Stimulated activated effector memory CD8-positive, alpha-beta T cell treated with anti-CD3 and anti-CD28 coated beads, Interleukin-12 subunit alpha, Interleukin-12 subunit beta, amount 100 ng/mL, for 72 hours (primary cell): ENCODE data around the gene MCF2L2.
"Not testable (repeated sequence)": the region's sequence is repeated elsewhere in the genome, so short reads cannot be mapped to it uniquely, and the experiment has no call there.

ENCODE experiments used
- ATAC-seq: fragments of 150-1000 bp; cut with Tn5 transposase; 2 replicates; pipeline ENCODE4 v1.10.0; 2021
- DNase-seq, 2 donors: peaks; one replicate each; pipeline ENCODE4 v3.0.0; 2021 to 2022; ENCODE audit warnings: low spot score in 2 of 2
- H3K27ac Mint-ChIP-seq: one replicate; pipeline ENCODE4 v1.8.0; 2022; ENCODE audit warnings: mild to moderate bottlenecking, mixed read lengths
- H3K36me3 Mint-ChIP-seq: one replicate; pipeline ENCODE4 v1.8.0; 2022; ENCODE audit warnings: mild to moderate bottlenecking, mixed read lengths
- H3K4me1 Mint-ChIP-seq: one replicate; pipeline ENCODE4 v1.8.0; 2022; ENCODE audit warnings: mixed read lengths
- H3K4me3 Mint-ChIP-seq: one replicate; pipeline ENCODE4 v1.8.0; 2022; ENCODE audit warnings: mild to moderate bottlenecking, mixed read lengths
- H3K9me3 Mint-ChIP-seq: one replicate; pipeline ENCODE4 v1.8.0; 2022; ENCODE audit warnings: mixed read lengths

The MCF2L2 gene

GRCh38 chr3:183449391-183449790 is 21.0 kb upstream of the MCF2L2 start:
- Mint-ChIP-seq H3K27ac (no peak overlapping the region), H3K9me3 (no peaks in the 10 kb centered on the region), H3K4me1 (peaks cover 14% of the 10 kb centered on the region), H3K36me3 (peaks cover 11% of the 10 kb centered on the region), H3K4me3 (no peak overlapping the region)
- DNase-seq (peak in 1 of 2 donors; percentile 40), ATAC-seq (no peak)

- DNase-seq (no peak), ATAC-seq (no peak)
- H3K9me3 Mint-ChIP-seq = peaks cover 3% of the 10 kb centered on the region
- H3K27ac Mint-ChIP-seq = peak overlapping the region; percentile 84
- peaks cover 14% of the 10 kb centered on the region for H3K4me1 Mint-ChIP-seq
- peaks cover 11% of the 10 kb centered on the region for H3K36me3 Mint-ChIP-seq
- H3K4me3 Mint-ChIP-seq = peak overlapping the region; percentile 90
These were observed 20.1 kb upstream of the MCF2L2 start for GRCh38 chr3:183448369-183449128.

GRCh38 chr3:183447206-183448001 is 19.0 kb upstream of the MCF2L2 start:
- H3K4me1 Mint-ChIP-seq = peaks cover 14% of the 10 kb centered on the region
- H3K9me3 Mint-ChIP-seq = peaks cover 11% of the 10 kb centered on the region
- DNase-seq (peak; percentile 56 to 91), ATAC-seq (peak; percentile 95)
- H3K27ac Mint-ChIP-seq = peak overlapping the region; percentile 84
- H3K4me3 Mint-ChIP-seq = peak overlapping the region; percentile 90
- H3K36me3 Mint-ChIP-seq = peaks cover 11% of the 10 kb centered on the region

GRCh38 chr3:183446838-183447205 is 18.4 kb upstream of the MCF2L2 start:
- H3K4me3 Mint-ChIP-seq = peak overlapping the region; percentile 90
- DNase-seq (no peak), ATAC-seq (no peak)
- peaks cover 11% of the 10 kb centered on the region for H3K9me3 Mint-ChIP-seq
- peaks cover 14% of the 10 kb centered on the region for H3K4me1 Mint-ChIP-seq
- H3K27ac Mint-ChIP-seq = peak overlapping the region; percentile 84
- peaks cover 6% of the 10 kb centered on the region for H3K36me3 Mint-ChIP-seq

GRCh38 chr3:183444748-183445147 is 16.3 kb upstream of the MCF2L2 start:
- peaks cover 15% of the 10 kb centered on the region for H3K4me1 Mint-ChIP-seq
- peaks cover 11% of the 10 kb centered on the region for H3K9me3 Mint-ChIP-seq
- no peak for ATAC-seq
- H3K36me3 Mint-ChIP-seq = peaks cover 6% of the 10 kb centered on the region
- no peak overlapping the region for H3K4me3 Mint-ChIP-seq
- DNase-seq = no peak
- H3K27ac Mint-ChIP-seq = no peak overlapping the region

GRCh38 chr3:183443395-183444385 is 15.3 kb upstream of the MCF2L2 start:
- DNase-seq (no peak), ATAC-seq (no peak)
- H3K27ac Mint-ChIP-seq = no peak overlapping the region
- H3K36me3 Mint-ChIP-seq = peaks cover 6% of the 10 kb centered on the region
- no peak overlapping the region for H3K4me3 Mint-ChIP-seq
- peaks cover 20% of the 10 kb centered on the region for H3K4me1 Mint-ChIP-seq
- peaks cover 11% of the 10 kb centered on the region for H3K9me3 Mint-ChIP-seq

- no peak for DNase-seq
- Mint-ChIP-seq H3K27ac (no peak overlapping the region), H3K4me1 (peaks cover 20% of the 10 kb centered on the region), H3K36me3 (peaks cover 6% of the 10 kb centered on the region), H3K4me3 (no peak overlapping the region), H3K9me3 (peaks cover 11% of the 10 kb centered on the region)
- ATAC-seq = no peak
These were observed 14.6 kb upstream of the MCF2L2 start for GRCh38 chr3:183442994-183443393.

- peaks cover 40% of the 10 kb centered on the region for H3K4me1 Mint-ChIP-seq
- H3K27ac Mint-ChIP-seq, H3K4me3 Mint-ChIP-seq, ATAC-seq, H3K36me3 Mint-ChIP-seq: not testable (repeated sequence)
- H3K9me3 Mint-ChIP-seq = peaks cover 11% of the 10 kb centered on the region
- peak in 1 of 2 donors; percentile 25 for DNase-seq
These were observed 12.1 kb upstream of the MCF2L2 start for GRCh38 chr3:183440521-183440920.

- Mint-ChIP-seq H3K9me3 (peaks cover 11% of the 10 kb centered on the region), H3K27ac (no peak overlapping the region), H3K4me1 (peaks cover 50% of the 10 kb centered on the region), H3K36me3 (no peaks in the 10 kb centered on the region), H3K4me3 (no peak overlapping the region)
- no peak for ATAC-seq
- DNase-seq = peak in 1 of 2 donors; percentile 36
These were observed 11.1 kb upstream of the MCF2L2 start for GRCh38 chr3:183439515-183439914.

- ATAC-seq = no peak
- peak in 1 of 2 donors; percentile 46 for DNase-seq
- Mint-ChIP-seq H3K4me1 (peaks cover 57% of the 10 kb centered on the region), H3K9me3 (peaks cover 10% of the 10 kb centered on the region), H3K27ac (no peak overlapping the region), H3K36me3 (no peaks in the 10 kb centered on the region), H3K4me3 (no peak overlapping the region)
These were observed 10.3 kb upstream of the MCF2L2 start for GRCh38 chr3:183438735-183439134.

- ATAC-seq (peak; percentile 71), DNase-seq (peak in 1 of 2 donors; percentile 59)
- Mint-ChIP-seq H3K36me3 (no peaks in the 10 kb centered on the region), H3K4me3 (no peak overlapping the region), H3K27ac (peak overlapping the region; percentile 83), H3K4me1 (peaks cover 62% of the 10 kb centered on the region), H3K9me3 (peaks cover 3% of the 10 kb centered on the region)
These were observed 9.5 kb upstream of the MCF2L2 start for GRCh38 chr3:183437666-183438564.

GRCh38 chr3:183437061-183437460 is 8.6 kb upstream of the MCF2L2 start:
- no peaks in the 10 kb centered on the region for H3K9me3 Mint-ChIP-seq
- peak overlapping the region; percentile 83 for H3K27ac Mint-ChIP-seq
- H3K4me1 Mint-ChIP-seq = peaks cover 62% of the 10 kb centered on the region
- ATAC-seq (peak; percentile 52), DNase-seq (peak in 1 of 2 donors; percentile 54)
- H3K36me3 Mint-ChIP-seq = no peaks in the 10 kb centered on the region
- no peak overlapping the region for H3K4me3 Mint-ChIP-seq

- peak in 1 of 2 donors; percentile 58 for DNase-seq
- Mint-ChIP-seq H3K4me1 (peaks cover 72% of the 10 kb centered on the region), H3K9me3 (no peaks in the 10 kb centered on the region), H3K4me3 (peak overlapping the region; percentile 28), H3K36me3 (no peaks in the 10 kb centered on the region), H3K27ac (peak overlapping the region; percentile 88)
- ATAC-seq = peak; percentile 92
These were observed 7.2 kb upstream of the MCF2L2 start for GRCh38 chr3:183435661-183436060.

- no peak for ATAC-seq
- H3K9me3 Mint-ChIP-seq = no peaks in the 10 kb centered on the region
These were observed 6.6 kb upstream of the MCF2L2 start for GRCh38 chr3:183434992-183435391.

More at GRCh38 chr3:183434992-183435391, 6.6 kb upstream of the MCF2L2 start:
- Mint-ChIP-seq H3K36me3 (no peaks in the 10 kb centered on the region), H3K27ac (no peak overlapping the region), H3K4me3 (no peak overlapping the region), H3K4me1 (peaks cover 78% of the 10 kb centered on the region)
- DNase-seq = no peak
